Lung (tissue), 12 donors: Measurements from ENCODE around the gene ATN1. TPM values are rescaled to one million over a fixed set of nuclear protein-coding genes. Genes with fewer than 3 reads are reported as not detected.

ENCODE experiments used
- ATAC-seq: fragments of 200-7000 bp; cut with Tn5 transposase; one replicate; pipeline ENCODE4 v1.9.1; 2020; ENCODE audit warnings: moderate number of reproducible peaks; ENCODE audit not compliant: insufficient read depth, low FRiP score
- DNase-seq, 3 donors: peaks; one replicate each; pipeline ENCODE4 v3.0.0-alpha.2; 2013 to 2017
- H3K27ac ChIP-seq, 2 donors: one replicate each; pipeline ENCODE4 v1.5.1; 2013; ENCODE audit warnings: mild to moderate bottlenecking in 2 of 2, moderate library complexity in 2 of 2, control low read depth in 1 of 2, inconsistent platforms in 1 of 2, low read depth in 1 of 2, low read length in 1 of 2
- H3K27me3 ChIP-seq, 3 donors: one replicate each; pipeline ENCODE4 v1.5.1; 2013; ENCODE audit warnings: low read length in 2 of 3; ENCODE audit not compliant: control insufficient read depth in 3 of 3, insufficient read depth in 3 of 3
- H3K36me3 ChIP-seq, 4 donors: one replicate each; pipeline ENCODE4 v1.5.1; 2013; ENCODE audit warnings: low read length in 4 of 4, mild to moderate bottlenecking in 1 of 4, moderate library complexity in 1 of 4; ENCODE audit not compliant: control insufficient read depth in 4 of 4, insufficient read depth in 4 of 4
- H3K4me1 ChIP-seq, 5 donors: one replicate each; pipeline ENCODE4 v1.5.1; 2013; ENCODE audit warnings: low read length in 5 of 5, mild to moderate bottlenecking in 2 of 5, moderate library complexity in 1 of 5; ENCODE audit not compliant: control insufficient read depth in 5 of 5, insufficient read depth in 5 of 5
- H3K4me3 ChIP-seq: one replicate; pipeline ENCODE4 v1.5.1; 2013; ENCODE audit warnings: mild to moderate bottlenecking, control low read depth, moderate library complexity
- H3K9ac ChIP-seq, 2 donors: one replicate each; pipeline ENCODE4 v1.5.1; 2013; ENCODE audit warnings: low read length in 2 of 2, control low read depth in 1 of 2; ENCODE audit not compliant: insufficient read depth in 1 of 2
- H3K9me3 ChIP-seq, 4 donors: one replicate each; pipeline ENCODE4 v1.5.1; 2013; ENCODE audit warnings: low read length in 3 of 4, mild to moderate bottlenecking in 1 of 4, moderate library complexity in 1 of 4; ENCODE audit not compliant: control insufficient read depth in 4 of 4, insufficient read depth in 3 of 4
- WGBS, 2 donors: extraction: QIAGEN DNeasy Blood & Tissue Kit; methylation state at CpG; one replicate each; pipeline ENCODE4 v1.1.7; 2013; 5-methylcytosine and 5-hydroxymethylcytosine counted together
- polyA plus RNA-seq, 2 donors: library from polyadenylated mRNA; stranded (reverse); fragments of 200-250 nt; gene quantifications; one replicate each; pipeline ENCODE4 v1.2.1, GENCODE V29; 2013
- total RNA-seq, 2 donors: library from RNA; depleted of rRNA in 1 of 2; stranded (reverse); fragments of >200 nt in 1 of 2; gene quantifications; one replicate each; pipeline ENCODE4 v1.2.1, GENCODE V29; 2014 to 2021
- TF ChIP-seq, protein P1 (sequence below): IDR thresholded peaks from 2 replicates; pipeline ENCODE4 v1.5.1; 2012; ENCODE audit warnings: mild to moderate bottlenecking; ENCODE audit errors: control extremely low read depth, extremely low read depth
- donor health status: control.
- donor health status: control.
- donor health status: Bipolar disorder and iron deficiency.
- donor health status: healthy.
- donor health status: DM: yes; HTN: yes; CAD: no.

Gene ATN1
- total and polyA plus RNA-seq, 4 donors: 63.5 to 113 (median 79.8) TPM

DNA sequence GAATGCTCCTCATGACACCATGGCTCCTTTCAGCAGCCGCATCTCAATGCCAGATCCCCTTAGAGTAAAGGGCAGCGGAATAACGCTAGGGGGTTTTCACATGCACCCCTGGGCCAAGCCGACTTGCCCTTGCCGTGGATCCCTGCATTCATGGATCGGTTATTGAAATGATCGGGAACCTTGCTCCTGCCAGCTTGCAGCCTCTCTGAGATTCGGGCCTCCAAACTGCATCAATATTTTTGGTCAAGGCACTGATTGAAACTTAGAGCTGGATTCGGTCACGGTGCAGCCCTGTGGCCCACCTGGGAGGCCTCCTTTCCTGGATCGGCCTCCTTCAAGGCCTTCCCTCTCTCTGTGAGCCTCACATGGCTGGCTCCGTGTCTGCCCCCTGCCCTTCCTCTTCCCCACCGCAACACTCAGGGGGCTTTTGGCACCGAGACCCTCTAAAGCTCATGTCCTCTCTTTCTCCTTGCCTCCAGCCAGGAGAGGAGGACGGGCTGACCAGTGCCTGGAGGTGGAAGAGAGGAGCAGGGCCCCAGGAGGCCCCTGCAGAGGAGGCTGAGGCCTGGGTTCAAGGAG lies 25.2 kb downstream of the ATN1 start:
- Histone ChIP-seq H3K9ac (no peak overlapping the region), H3K27me3 (no peaks in the 10 kb centered on the region), H3K36me3 (peaks cover 0 to 17% (median 0%) of the 10 kb centered on the region in 4 donors), H3K4me3 (peak overlapping the region; percentile 40), H3K9me3 (no peaks in the 10 kb centered on the region), H3K27ac (peak overlapping the region in 1 of 2 donors; percentile 87), H3K4me1 (peaks cover 0 to 8% (median 0%) of the 10 kb centered on the region in 5 donors)
- ATAC-seq: no peak
- DNase-seq: no peak
- TF ChIP-seq, protein P1, sequence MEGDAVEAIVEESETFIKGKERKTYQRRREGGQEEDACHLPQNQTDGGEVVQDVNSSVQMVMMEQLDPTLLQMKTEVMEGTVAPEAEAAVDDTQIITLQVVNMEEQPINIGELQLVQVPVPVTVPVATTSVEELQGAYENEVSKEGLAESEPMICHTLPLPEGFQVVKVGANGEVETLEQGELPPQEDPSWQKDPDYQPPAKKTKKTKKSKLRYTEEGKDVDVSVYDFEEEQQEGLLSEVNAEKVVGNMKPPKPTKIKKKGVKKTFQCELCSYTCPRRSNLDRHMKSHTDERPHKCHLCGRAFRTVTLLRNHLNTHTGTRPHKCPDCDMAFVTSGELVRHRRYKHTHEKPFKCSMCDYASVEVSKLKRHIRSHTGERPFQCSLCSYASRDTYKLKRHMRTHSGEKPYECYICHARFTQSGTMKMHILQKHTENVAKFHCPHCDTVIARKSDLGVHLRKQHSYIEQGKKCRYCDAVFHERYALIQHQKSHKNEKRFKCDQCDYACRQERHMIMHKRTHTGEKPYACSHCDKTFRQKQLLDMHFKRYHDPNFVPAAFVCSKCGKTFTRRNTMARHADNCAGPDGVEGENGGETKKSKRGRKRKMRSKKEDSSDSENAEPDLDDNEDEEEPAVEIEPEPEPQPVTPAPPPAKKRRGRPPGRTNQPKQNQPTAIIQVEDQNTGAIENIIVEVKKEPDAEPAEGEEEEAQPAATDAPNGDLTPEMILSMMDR: no peak
- WGBS, 2 donors: 38 to 67% methylated on average over 15 of the region's 15 CpGs

DNA sequence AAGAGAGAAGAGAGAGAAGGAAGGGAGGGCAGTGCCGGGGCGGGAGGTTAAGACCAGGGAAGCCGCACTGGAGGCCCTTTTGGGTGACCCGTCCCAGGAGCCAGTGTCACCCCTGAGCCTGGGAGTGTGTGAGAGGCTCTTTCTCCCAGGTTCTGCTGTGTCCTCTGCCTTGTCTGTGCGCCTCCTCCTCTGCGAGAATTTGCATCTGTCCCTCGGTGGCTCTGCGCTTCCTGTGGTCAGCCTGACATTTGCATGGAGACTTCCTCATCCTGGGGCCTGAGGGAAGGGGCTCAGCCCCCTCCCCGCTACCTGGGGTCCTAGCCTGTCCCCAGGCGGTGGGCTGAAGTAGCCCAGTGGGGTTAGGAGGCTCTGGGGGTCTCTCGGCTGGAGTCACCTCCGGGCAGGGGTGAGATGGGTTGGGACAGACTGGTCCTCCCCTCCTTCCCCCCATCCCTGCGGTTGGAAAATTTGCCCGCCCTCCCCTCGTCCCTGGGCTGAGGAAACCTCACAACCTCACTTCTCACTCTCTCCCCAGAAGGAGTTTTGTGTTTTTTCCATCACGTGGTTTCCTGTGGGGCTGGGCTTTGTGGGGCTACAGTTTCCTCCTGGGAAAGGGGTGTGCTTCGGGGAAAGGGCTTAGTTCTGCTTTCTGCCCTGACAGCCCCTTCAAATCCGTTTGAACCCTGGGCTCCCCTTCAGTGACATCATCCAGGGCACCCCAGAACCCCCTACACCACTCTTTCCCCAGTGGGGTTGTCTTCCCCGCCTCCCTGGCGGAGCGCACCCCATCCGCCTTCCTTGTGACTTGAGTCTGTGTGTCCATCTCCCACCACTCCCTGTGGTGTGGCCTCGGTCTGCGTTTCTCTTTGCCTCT lies 25.9 kb downstream of the ATN1 start:
- peak overlapping the region in 1 of 2 donors; percentile 87 for H3K27ac ChIP-seq
- DNase-seq (peak; percentile 29 to 74 (median 71)), ATAC-seq (peak; percentile 43)
- H3K9ac ChIP-seq: no peak overlapping the region
- H3K4me1 ChIP-seq: peaks cover 0 to 10% (median 0%) of the 10 kb centered on the region in 5 donors
- TF ChIP-seq, protein P1: no peak
- H3K36me3 ChIP-seq: peaks cover 0 to 17% (median 0%) of the 10 kb centered on the region in 4 donors
- no peak overlapping the region for H3K4me3 ChIP-seq
- no peaks in the 10 kb centered on the region for H3K9me3 ChIP-seq
- no peaks in the 10 kb centered on the region for H3K27me3 ChIP-seq
- 16 to 41% methylated on average over 23 to 24 of the region's 24 CpGs for WGBS, 2 donors

DNA sequence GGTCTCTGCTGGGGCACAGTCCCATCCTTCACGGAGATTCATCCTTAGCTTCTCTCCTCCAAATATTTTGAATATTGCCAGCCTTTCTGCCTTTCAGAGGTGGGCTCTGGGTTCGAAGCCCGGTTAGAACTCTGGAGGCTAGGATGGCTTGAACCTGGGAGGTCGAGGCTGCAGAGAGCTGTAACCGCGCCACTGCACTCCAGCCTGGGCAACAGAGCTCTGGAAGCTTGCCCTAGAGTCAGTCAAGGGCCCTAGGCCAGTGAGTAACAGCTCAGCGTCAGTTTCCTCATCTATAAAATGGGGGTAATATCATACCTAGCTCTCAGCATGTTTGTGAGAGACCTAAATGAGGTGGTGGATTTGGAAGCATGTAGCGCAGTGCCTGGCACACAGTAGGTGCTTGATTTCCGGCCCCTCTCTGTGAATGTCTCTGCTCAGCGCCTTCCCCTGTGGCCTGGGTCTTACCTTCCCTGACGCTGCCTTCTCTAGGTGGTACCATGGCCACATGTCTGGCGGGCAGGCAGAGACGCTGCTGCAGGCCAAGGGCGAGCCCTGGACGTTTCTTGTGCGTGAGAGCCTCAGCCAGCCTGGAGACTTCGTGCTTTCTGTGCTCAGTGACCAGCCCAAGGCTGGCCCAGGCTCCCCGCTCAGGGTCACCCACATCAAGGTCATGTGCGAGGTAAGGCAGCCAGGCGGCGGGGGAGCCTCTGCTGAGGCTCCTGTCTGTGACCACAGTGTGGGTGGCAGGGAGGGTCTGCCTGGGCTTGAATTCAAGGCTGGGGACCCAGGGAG lies 26.8 kb downstream of the ATN1 start:
- Histone ChIP-seq H3K27ac (peak overlapping the region in 1 of 2 donors; percentile 9), H3K36me3 (peaks cover 0 to 17% (median 0%) of the 10 kb centered on the region in 4 donors), H3K9ac (no peak overlapping the region), H3K9me3 (no peaks in the 10 kb centered on the region), H3K4me1 (peaks cover 0 to 11% (median 0%) of the 10 kb centered on the region in 5 donors), H3K4me3 (no peak overlapping the region), H3K27me3 (no peaks in the 10 kb centered on the region)
- DNase-seq: no peak
- TF ChIP-seq, protein P1: no peak
- ATAC-seq: no peak
- 85% methylated on average over 21 of the region's 21 CpGs for WGBS, 2 donors
